HG02623 (cell line): ENCODE data around the gene EGFL7.

Experiments
- ATAC-seq: cut with Tn5 transposase; IDR thresholded peaks from one replicate; pipeline ENCODE4 v1.9.1; 2021; ENCODE audit warnings: moderate library complexity; ENCODE audit not compliant: unreplicated experiment

The EGFL7 gene

GRCh38 chr9:136643596-136644342 is 18.9 kb upstream of the EGFL7 start:
- ATAC-seq: no peak

GRCh38 chr9:136644343-136644592 is 18.4 kb upstream of the EGFL7 start:
- ATAC-seq: no peak

GRCh38 chr9:136644593-136645351 is 17.9 kb upstream of the EGFL7 start:
- ATAC-seq: no peak

- ATAC-seq: no peak
These were observed 17.3 kb upstream of the EGFL7 start for GRCh38 chr9:136645352-136645902.

GRCh38 chr9:136645903-136646754 is 16.6 kb upstream of the EGFL7 start:
- no peak for ATAC-seq

- ATAC-seq: no peak
These were observed 15.6 kb upstream of the EGFL7 start for GRCh38 chr9:136646827-136647711.

GRCh38 chr9:136648751-136649150 is 14.0 kb upstream of the EGFL7 start:
- no peak for ATAC-seq

- no peak for ATAC-seq
These were observed 12.7 kb upstream of the EGFL7 start for GRCh38 chr9:136650021-136650420.

- ATAC-seq: no peak
These were observed 12.1 kb upstream of the EGFL7 start for GRCh38 chr9:136650648-136651047.

GRCh38 chr9:136651860-136652259 is 10.9 kb upstream of the EGFL7 start:
- no peak for ATAC-seq

GRCh38 chr9:136653323-136654079 is 9.2 kb upstream of the EGFL7 start:
- no peak for ATAC-seq

GRCh38 chr9:136654820-136655535 is 7.7 kb upstream of the EGFL7 start:
- no peak for ATAC-seq

GRCh38 chr9:136655536-136656182 is 7.1 kb upstream of the EGFL7 start:
- ATAC-seq: no peak

- no peak for ATAC-seq
These were observed 6.5 kb upstream of the EGFL7 start for GRCh38 chr9:136656183-136656738.

GRCh38 chr9:136656795-136657611 is 5.7 kb upstream of the EGFL7 start:
- ATAC-seq: no peak

GRCh38 chr9:136657974-136658848 is 4.5 kb upstream of the EGFL7 start:
- ATAC-seq: no peak
